Fibroblast of skin of right biceps (primary cell): ENCODE data around the gene MOB2.

Experiments
- DNase-seq: peaks from one replicate; pipeline ENCODE4 v3.0.0-alpha.2; 2013

MOB2 gene

GRCh38 chr11:1486054-1486825 lies at the start of gene MOB2:
MOB2 (minus strand) TSS chr11:1486779; CDS start chr11:1486556, 223 bp downstream.
- DNase-seq: no peak

GRCh38 chr11:1534682-1535081 lies 48.1 kb upstream of the MOB2 start:
- no peak for DNase-seq

- DNase-seq: no peak
These were observed 47.6 kb upstream of the MOB2 start for GRCh38 chr11:1534171-1534570.

- DNase-seq: no peak
These were observed 46.8 kb upstream of the MOB2 start for GRCh38 chr11:1533342-1533725.

GRCh38 chr11:1532606-1533341 lies 46.2 kb upstream of the MOB2 start:
- DNase-seq: peak; percentile 20

- peak; percentile 35 for DNase-seq
These were observed 45.5 kb upstream of the MOB2 start for GRCh38 chr11:1532014-1532586.

GRCh38 chr11:1531449-1532013 lies 45.0 kb upstream of the MOB2 start:
- no peak for DNase-seq

- DNase-seq: no peak
These were observed 44.3 kb upstream of the MOB2 start for GRCh38 chr11:1530686-1531448.

- no peak for DNase-seq
These were observed 43.2 kb upstream of the MOB2 start for GRCh38 chr11:1529774-1530173.

GRCh38 chr11:1529286-1529685 lies 42.7 kb upstream of the MOB2 start:
- DNase-seq: no peak

- no peak for DNase-seq
These were observed 42.1 kb upstream of the MOB2 start for GRCh38 chr11:1528710-1529109.

GRCh38 chr11:1526785-1527184 lies 40.2 kb upstream of the MOB2 start:
- DNase-seq: no peak

GRCh38 chr11:1523779-1524178 lies 37.2 kb upstream of the MOB2 start:
- no peak for DNase-seq

GRCh38 chr11:1523077-1523476 lies 36.5 kb upstream of the MOB2 start:
- DNase-seq: no peak

- DNase-seq: no peak
These were observed 35.5 kb upstream of the MOB2 start for GRCh38 chr11:1522081-1522424.

- DNase-seq: no peak
These were observed 35.0 kb upstream of the MOB2 start for GRCh38 chr11:1521382-1522080.

- no peak for DNase-seq
These were observed 34.2 kb upstream of the MOB2 start for GRCh38 chr11:1520663-1521267.

- no peak for DNase-seq
These were observed 33.7 kb upstream of the MOB2 start for GRCh38 chr11:1520209-1520662.

GRCh38 chr11:1519028-1520010 lies 32.7 kb upstream of the MOB2 start:
- DNase-seq: no peak

- no peak for DNase-seq
These were observed 31.7 kb upstream of the MOB2 start for GRCh38 chr11:1518301-1518700.
